ENCODE measurements around the gene MAPK8IP3.

MAPK8IP3 gene

GRCh38 chr16:1817716-1818115, 111.7 kb downstream of the MAPK8IP3 start:
- TF ChIP-seq Cebpa-rat (IDR thresholded peaks at IDR 0.05), result no peak
- no peaks in the 10 kb centered on the region for H3K9me3 ChIP-seq
- H3K27me3 ChIP-seq, result no peaks in the 10 kb centered on the region
- H3K4me2 ChIP-seq, result no peak overlapping the region
- no peak overlapping the region for H3K9ac ChIP-seq
- H3K27ac ChIP-seq, result no peak overlapping the region
- H3K4me1 ChIP-seq, result peaks cover 3% of the 10 kb centered on the region; the same call in 1 of the 2 replicates
- H4K20me1 ChIP-seq, result peaks cover 19% of the 10 kb centered on the region
- no peak overlapping the region for H3K4me3 ChIP-seq
- H3K36me3 ChIP-seq, result peaks cover 83% of the 10 kb centered on the region

DNA sequence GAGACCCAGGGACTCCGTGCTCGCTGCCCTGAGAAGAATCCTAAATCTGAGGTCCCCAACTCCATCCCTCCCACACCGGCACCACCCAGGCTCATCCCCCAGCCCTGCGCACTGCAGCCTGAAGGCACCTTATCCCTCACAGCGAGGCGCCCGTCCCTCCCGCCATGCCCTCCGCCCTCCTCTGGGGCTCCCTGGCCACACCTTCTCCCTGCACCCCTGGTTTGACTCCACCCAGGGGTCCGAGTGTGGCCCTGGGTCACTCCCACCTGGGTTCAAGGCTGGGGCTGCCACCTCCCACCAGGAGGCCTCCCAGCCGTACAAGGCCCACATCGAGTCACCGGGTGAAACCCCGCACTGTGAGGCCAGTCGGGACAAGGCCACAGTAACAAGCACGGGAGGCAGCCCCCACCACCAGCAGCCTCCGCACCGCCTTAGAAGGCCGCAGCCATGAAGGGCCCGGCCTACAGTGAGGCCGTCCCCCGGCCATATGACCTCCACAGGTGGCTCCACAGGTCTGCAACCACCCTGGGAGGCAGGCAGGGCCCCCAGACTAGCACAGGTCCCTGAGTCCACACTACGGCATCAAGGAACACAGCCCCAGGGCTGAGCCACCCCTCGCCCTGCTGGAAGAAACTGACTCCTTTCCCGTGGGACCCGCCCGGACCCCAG, 112.3 kb downstream of the MAPK8IP3 start:
- Histone ChIP-seq H3K4me3 (no peak overlapping the region), H3K9me3 (no peaks in the 10 kb centered on the region), H3K27ac (no peak overlapping the region), H3K4me1 (no peaks in the 10 kb centered on the region), H3K9ac (no peak overlapping the region), H3K27me3 (no peaks in the 10 kb centered on the region), H3K4me2 (no peak overlapping the region), H4K20me1 (peaks cover 22% of the 10 kb centered on the region), H3K36me3 (peaks cover 86% of the 10 kb centered on the region)
- no peak for TF ChIP-seq Cebpa-rat (IDR thresholded peaks at IDR 0.05)

DNA sequence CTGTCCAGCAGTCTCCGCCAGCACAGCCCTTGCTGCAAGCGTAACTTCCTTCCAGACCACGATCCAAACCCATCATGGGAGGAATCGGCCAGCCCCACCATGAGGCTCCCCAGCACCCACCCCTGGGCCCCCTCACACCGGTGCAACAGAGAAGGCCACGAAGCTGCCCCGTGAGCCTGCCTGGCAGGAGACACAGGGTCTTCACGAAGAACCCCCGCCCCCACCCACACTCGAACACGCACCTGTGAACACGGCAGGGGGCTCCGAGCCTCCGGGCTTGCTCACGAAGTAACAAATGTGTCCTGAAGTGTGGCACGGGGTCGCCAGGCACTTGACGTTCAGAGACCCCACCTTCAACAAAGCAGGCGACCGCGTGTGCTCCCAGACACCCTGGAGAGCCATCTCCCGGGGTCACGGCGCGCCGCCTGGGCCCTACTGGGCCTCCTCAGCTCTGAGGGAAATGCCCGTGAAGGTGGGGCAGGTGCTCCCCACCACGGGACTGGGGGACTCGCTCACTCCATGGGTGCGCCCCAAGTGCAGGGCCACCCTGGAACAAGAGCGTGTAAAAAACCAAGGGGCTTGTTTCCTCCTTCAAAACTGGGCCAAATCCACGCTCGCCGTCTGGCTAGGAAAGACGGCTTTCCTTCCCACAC, 113.0 kb downstream of the MAPK8IP3 start:
- H3K27ac ChIP-seq, result no peak overlapping the region
- H4K20me1 ChIP-seq, result peaks cover 25% of the 10 kb centered on the region
- TF ChIP-seq Cebpa-rat (IDR thresholded peaks at IDR 0.05), result no peak
- H3K36me3 ChIP-seq, result peaks cover 82% of the 10 kb centered on the region
- H3K4me3 ChIP-seq, result no peak overlapping the region
- no peaks in the 10 kb centered on the region for H3K27me3 ChIP-seq
- H3K4me2 ChIP-seq, result no peak overlapping the region
- no peaks in the 10 kb centered on the region for H3K9me3 ChIP-seq
- no peaks in the 10 kb centered on the region for H3K4me1 ChIP-seq
- no peak overlapping the region for H3K9ac ChIP-seq

GRCh38 chr16:1819611-1820010, 113.6 kb downstream of the MAPK8IP3 start:
- H3K4me3 ChIP-seq, result no peak overlapping the region

More at GRCh38 chr16:1819611-1820010, 113.6 kb downstream of the MAPK8IP3 start:
- no peak overlapping the region for H3K9ac ChIP-seq
- TF ChIP-seq Cebpa-rat (IDR thresholded peaks at IDR 0.05), result no peak
- peaks cover 31% of the 10 kb centered on the region for H4K20me1 ChIP-seq
- no peaks in the 10 kb centered on the region for H3K27me3 ChIP-seq
- H3K9me3 ChIP-seq, result no peaks in the 10 kb centered on the region
- no peaks in the 10 kb centered on the region for H3K4me1 ChIP-seq
- H3K27ac ChIP-seq, result no peak overlapping the region
- no peak overlapping the region for H3K4me2 ChIP-seq
- peaks cover 80% of the 10 kb centered on the region for H3K36me3 ChIP-seq
